LHCN-M2 (cell line): ENCODE results near the gene ZFYVE19. TPM values are rescaled to one million over a fixed set of nuclear protein-coding genes. Genes with fewer than 3 reads are reported as not detected.

Experiments used
- DNase-seq: peaks from one replicate; pipeline ENCODE4 v3.0.0-alpha.2; 2012; ENCODE audit warnings: low read depth
- total RNA-seq: library from RNA; depleted of rRNA; stranded (reverse); fragments of >200 nt; gene quantifications from 2 replicates; pipeline ENCODE4 v1.2.3, GENCODE V29; 2014

Gene ZFYVE19
- total RNA-seq, 1 experiment from 2014 or later: 46.4 TPM

DNA sequence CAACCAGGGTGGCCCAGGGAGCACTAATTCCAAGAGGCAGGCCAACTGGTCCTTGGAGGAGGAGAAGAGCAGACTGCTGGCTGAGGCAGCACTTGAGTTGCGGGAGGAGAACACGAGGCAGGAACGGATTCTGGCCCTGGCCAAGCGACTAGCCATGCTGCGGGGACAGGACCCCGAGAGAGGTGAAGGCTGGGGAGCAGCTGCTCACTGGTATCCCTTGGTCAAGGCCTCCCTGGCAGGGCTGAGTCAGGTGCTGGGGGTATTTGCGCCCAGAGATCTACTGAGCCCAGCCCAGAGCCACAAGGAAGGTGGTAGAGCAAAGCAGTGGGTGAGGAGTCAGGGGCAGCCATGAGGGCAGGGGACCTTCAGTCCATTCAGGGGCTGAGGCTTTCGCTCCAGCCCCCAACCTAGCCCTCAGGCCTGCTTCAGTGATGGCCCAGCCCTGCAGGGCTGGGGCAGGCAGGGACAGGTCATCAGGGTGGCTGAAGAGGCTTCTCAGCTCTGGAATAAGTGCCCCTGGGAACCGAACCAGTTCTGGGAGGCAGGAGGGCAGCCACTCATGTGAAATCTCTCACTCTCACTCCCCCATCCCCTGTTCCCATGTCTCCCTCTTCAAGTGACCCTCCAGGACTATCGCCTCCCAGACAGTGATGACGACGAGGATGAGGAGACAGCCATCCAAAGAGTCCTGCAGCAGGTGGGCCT lies 6.0 kb downstream of the ZFYVE19 start:
- DNase-seq: no peak

DNA sequence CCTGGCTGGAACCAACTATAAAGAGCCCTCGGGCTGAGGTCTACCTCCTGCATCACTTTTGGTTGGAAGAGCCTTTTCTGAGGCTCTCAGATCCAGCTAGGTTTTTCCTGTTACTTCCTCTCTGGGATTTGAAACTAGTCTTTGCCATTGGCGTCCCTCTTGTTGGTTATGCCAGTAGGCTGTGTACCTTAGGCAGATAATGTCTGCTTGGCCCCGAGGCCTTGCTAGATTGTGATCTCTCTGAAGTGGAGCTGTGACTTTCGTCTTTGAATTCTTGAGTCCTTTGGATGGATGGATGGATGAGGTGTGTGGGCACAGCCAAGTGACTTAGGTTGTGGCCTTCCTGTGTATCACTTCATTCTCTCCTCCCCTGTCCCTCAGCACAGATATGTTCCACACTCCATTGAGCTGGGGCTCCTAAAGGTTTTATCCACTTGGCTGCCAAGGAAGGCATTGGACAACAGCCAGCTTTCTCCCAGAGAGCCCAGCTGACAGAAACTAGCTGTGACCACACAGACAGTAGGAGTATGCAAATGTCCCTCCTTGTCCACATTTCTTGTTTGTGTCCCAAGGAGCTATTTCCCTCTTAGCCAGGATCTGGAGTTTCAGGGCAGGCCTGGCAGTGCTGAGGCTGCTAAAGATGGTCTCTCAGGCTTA lies 8.3 kb downstream of the ZFYVE19 start:
- no peak for DNase-seq

DNA sequence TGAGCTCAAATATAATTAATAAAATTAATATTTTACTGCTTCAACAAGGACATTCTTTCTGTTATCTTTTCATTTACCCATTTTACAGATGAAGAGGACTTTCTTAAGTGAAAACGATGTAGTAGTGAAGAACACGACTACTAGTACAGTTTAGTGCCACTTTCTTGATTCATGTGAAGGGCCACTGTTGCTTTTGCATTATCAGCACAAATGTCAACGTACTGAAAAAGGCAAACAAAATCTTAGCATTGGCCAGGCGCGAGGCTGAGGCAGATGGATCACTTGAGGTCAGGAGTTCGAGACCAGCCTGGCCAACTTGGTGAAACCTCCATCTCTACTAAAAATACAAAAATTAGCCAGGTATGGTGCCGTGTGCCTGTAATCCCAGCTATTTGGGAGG lies 12.2 kb downstream of the ZFYVE19 start:
- no peak for DNase-seq

DNA sequence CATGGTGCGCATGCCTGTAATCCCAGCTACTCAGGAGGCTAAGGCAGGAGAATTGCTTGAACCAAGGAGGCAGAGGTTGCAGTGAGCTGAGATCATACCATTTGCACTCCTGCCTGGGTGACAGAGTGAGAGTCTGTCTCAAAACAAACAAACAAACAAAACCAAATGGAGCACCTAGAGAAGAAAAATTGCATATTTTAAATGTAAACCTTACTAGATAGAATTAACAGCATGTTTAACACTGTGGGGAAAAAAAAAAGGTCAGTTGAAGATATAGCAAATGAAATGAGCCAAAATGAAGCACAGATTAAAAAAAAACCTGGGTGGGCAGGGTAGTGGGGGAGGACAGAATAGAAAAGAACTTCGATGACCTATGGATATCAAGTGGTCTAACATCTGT lies 14.3 kb downstream of the ZFYVE19 start:
- no peak for DNase-seq

DNA sequence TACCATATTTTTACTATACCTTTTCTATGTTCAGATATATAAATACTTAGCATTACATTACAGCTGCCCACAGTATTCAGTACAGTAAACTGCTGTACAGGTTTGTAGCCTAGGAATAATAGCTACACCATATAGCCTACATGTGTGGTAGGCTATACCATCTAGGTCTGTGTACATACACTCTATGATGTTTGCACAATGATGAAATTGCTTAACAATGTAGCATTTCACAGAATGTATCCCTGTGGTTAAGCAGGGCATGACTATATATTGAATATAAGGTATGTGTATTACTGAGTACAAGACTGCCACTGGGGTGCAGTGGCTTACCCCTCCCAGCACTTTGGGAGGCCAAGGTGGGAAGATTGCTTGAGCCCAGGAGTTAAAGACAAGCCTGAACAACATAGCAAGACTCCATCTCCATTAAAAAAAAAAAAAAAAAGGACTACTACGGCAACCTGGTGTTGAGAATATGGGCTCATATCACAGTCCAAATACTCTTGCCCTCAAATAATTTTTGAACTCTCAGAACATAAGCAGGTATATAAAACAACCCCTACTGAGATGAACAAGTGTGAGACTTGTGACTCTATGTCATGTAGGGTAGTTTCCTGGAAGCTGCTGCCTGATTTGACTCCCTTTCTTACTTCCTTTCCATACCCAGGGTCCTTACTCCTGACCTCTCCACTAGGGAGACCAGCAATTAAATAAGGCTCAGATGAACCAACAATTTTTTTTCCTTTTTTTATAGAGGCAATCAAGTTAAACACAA lies 16.9 kb downstream of the ZFYVE19 start:
- DNase-seq: no peak

DNA sequence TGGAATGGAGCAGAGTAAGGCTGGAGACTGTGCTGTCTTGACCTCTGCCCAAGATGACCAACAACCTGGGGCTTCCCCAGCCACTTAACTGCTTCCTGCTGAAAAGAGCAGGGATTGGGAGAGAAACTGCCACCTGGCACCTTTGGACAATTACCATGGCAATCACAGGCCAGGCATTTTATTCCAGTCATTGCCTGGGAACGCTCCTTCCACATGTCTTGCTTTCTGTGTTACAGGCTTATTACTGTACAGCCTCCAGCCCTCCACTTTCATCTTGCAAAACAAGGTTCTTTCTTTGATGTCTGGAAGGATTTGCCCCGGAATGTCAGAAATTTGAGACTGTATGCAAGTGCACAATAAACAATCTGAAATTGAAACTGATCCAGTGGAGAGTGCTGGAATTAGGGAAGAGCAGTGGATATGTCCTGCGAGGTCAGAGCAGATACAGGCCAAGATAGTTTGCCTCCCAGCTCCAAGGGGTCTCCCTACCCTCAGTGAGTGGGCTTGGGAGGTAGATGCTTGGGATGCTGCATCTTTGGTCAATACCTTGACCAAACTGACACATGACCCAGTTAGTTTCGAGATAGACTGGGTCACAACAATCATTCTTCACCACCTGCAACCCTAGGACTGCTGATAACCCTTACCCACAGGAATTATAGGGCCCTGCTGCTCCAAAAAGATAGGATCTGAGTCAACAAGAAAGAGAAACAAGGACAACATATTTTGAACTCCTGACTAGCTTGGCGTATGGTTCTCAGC lies 19.0 kb downstream of the ZFYVE19 start:
- DNase-seq: peak; percentile 20

DNA sequence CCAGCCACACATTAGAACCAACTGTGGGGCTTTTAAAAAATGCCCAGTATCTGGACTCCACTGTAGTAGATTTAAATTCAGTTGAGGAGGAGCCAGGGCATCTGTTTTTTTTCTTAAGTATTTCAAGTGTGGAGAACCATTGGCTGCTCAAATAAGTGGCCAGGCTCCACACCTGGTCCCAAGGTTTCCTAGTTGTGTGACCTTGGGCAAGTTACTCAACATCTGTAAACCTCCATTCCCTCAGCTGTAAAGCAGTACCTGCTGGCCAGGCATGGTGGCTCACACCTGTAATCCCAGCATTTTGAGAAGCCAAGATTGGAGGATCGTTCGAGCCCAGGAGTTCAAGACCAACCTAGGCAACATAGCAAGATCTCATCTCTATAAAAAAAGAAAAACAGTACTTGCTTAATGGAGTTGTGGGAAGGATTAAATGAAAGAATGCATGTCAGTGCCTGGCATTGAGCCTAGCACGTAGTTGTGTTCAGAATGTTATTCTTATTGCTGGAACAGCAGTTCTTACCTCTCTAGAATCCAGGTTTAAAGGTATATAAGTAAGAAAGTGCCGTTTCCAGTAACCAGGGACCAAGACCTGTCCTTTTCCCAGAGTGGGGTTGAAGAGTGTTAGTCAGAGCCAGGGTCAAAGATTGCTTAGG lies 19.7 kb downstream of the ZFYVE19 start:
- no peak for DNase-seq

DNA sequence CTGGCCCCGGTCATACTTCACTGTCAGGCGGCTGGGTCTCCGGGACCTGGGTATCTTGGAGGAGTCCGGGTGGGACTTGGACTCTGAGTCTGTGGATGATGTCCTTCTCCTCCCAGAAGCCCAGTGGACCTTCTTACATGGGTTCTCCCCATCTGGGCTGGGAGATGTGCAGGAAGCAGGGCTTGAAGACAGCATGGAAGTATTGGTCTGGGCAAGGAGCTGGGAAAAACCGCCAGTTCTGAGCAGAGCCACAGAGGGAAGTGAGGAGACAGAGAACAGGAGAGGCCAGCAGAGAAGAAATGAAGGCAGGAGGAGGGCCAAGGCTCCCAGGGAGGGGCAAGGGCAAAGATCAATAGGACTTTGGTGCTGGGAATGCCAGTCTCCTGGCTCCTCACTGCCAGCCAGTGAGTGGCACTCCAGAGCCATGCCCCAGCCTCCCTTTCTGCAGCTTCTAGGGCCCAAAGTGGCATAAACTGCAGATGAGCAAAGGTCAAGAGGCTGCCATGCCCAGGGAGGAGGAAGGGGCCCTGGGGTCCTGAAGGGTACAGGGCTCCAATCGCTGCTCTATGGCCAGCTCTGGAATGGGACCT lies 21.7 kb downstream of the ZFYVE19 start, which contains the start of gene PPP1R14D:
Gene PPP1R14D, minus strand, starts transcription at position 262 of the 590 bp plus-strand sequence. Its CDS starts 67 bp downstream, at position 195.
- DNase-seq: no peak

DNA sequence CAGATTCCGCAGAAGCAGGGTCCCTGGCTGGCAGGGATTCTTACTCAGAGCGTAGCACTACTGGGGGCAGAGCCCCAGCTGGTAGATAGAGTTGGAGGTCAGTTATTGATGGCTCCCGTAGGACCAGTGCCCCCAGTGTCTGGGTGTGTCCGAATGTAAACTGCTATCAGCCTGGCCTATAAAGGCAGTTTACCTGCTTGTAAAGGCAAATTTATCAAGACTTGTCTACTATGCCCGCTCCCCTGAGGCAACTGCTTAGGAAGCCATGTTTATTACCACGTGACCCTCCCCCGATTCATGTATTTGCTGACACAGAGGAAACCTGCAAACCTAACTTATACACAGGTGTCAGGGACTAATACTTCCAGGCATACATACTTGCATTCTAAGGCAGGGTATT lies 22.2 kb downstream of the ZFYVE19 start:
- no peak for DNase-seq

DNA sequence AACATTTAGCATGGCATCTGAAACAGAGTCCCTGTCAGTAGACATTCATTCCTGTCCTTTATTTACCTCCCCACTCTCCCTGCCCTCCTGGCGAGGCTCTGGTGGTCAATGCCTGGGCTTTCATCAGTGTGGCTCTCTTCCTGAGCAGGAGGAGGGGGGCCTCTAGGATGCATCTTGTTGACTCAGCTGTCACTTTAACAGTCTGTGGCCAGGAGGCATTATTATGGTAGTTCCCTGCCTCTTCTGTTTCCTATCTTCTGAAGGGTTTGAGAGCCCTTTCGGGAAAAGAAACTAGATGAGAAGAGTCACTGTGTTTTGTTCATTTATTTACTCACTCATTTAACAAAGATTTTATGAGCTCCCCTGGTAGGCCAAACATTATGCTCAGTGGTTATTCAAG lies 24.0 kb downstream of the ZFYVE19 start:
- DNase-seq: peak; percentile 76

DNA sequence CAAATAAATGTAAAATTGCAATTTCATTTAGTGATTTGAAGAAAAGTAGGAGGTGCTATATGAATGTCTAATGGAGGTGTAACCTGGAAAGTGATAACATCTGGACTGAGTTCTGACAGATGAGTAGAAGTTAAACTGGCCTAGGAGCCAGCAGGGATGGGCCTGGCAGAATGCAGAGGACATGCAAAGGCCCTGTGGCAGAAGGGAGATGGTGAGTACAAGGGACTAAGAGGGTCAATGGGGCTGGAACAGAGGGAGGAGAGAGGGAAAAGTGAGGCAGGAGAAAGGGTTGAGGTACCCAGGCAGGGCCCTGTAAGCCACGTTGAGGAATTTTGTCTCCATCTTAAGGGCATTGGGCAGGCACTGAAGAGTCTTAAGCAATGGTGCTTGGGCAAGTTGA lies 25.0 kb downstream of the ZFYVE19 start:
- no peak for DNase-seq

DNA sequence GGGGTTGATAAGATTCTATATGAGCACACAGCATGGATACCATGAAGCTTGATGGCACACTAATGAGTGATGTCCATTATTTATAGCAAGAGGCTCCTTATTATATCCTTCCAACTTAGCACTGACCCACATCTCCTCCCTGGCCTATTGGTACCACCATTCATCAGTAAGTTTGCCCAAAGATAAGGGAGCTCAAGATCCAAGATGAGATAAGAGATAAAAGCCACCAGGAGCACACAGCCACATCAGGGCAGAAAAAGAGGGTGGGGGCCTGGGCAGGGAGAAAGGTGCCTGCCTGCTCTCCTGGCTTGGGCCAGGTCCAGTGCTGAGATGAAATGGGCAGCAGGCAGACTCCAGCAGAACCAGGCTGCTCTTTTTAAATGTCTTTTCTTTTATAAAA lies 26.0 kb downstream of the ZFYVE19 start:
- DNase-seq: no peak

DNA sequence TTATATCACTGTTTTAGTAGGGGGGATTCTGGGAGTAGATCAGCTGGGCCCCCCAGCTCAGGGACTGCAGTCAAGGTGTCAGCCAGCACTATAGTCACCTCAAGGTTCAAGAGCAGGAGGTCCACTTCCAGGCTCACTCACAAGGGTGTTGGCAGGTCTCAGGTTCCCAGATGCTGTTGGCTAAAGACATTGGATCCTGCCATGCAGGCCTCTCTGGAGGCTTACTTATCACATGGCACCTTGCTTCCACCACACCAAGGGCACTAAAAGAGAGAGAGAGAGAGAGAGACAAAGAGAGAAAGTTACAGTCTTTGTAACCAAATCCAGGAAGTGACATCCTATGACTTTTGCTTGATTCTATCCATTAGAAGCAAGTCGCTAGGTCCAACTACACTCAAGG lies 29.1 kb downstream of the ZFYVE19 start:
- DNase-seq: no peak

DNA sequence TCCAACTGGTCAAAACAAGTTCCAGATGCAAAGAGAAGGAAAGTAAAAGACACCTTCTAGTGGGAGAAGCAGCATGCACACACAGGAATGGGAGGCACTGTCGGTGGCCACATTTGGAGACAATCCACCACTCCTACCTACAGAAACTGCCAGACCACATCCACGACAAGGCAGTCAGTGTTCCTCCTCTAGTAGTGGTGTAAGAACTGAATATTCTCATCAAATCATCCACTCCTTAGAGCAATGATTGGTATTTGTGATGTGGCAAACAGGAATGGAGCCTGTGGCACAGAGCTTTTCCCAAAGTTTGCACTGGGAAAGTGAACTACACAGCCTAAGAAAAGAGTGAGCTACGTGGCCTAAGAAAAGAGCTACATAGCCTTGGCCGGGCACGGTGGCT lies 31.9 kb downstream of the ZFYVE19 start:
- no peak for DNase-seq

DNA sequence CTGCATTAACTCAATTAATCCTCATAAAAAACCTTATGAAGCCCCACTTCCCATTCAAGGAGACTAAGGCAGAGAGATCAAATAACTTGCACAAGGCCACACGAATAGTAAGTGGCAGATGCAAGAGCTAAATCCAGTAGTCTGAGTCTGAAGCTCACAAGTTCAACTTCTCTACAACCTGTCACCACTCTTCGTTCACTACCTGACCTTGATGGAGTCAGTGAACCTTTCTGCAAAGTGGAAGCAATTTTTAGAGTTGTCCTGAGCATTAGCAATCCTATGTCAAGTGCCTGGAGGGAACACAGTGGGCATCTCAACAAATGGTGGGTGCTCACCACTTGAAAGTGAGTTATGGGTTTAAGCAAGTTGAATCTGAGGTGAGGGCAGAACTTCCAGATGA lies 34.9 kb downstream of the ZFYVE19 start:
- no peak for DNase-seq

DNA sequence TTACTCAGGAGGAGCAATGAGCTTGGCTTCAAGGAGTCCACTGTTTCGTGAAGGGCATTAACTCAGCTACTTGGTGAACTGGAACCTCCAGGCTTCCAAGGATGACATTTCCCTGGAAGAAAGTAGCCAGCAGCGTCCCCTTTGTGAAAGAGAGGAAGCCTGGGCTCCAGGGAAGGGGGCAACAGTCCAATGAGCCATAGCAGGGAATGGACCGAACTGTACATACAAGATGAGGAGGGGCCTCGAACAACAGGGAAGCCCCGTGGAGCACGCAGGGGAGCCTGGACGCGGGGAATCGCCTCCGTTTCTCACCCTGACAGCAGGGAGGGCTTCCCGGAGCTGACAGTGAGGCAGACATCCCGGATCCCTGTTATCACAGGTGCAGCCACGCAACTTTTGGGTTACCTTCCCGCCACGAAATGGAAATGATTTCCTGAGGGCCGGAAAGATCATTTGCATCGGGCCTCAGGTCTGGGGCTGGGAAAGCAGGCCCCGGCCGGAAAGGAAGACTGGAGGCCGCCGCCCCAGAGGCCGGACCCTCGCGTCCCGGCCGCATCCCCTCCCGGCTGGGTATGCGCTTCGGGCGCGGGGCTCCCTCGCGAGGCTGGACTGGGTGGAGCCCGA lies 36.5 kb downstream of the ZFYVE19 start:
- DNase-seq: no peak

DNA sequence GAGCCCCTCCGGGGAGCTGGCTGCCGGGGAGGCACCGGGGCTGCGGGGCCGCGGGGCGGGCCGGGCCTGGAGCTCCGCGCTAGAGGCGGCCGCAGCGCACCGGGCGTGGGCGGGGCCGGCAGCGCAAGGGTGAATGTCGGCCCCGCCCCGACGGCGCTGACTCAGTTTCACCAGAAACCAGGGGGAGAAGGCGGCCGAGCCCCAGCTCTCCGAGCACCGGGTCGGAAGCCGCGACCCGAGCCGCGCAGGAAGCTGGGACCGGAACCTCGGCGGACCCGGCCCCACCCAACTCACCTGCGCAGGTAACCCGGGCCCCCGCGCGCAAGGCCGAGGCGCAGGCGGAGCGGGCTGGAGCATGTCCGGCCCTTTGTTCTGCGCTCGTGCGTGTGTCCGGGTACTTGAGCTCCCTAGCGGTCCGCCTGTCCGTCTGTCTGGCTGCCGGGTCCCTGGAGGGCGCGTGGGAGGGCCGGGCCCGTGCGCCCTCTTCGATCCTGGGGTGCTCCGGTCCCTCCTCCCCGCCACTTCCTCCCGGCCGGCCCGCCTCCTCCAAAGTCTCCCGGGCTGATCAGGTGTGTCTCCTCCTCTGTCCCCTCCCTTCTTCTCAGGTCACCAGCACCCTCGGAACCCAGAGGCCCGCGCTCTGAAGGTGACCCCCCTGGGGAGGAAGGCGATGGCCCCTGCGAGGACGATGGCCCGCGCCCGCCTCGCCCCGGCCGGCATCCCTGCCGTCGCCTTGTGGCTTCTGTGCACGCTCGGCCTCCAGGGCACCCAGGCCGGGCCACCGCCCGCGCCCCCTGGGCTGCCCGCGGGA lies 37.2 kb downstream of the ZFYVE19 start, which contains the start of gene SPINT1:
Gene SPINT1, plus strand, starts transcription at position 164 of the 811 bp plus-strand sequence. Its CDS starts 507 bp downstream, at position 671.
- no peak for DNase-seq

DNA sequence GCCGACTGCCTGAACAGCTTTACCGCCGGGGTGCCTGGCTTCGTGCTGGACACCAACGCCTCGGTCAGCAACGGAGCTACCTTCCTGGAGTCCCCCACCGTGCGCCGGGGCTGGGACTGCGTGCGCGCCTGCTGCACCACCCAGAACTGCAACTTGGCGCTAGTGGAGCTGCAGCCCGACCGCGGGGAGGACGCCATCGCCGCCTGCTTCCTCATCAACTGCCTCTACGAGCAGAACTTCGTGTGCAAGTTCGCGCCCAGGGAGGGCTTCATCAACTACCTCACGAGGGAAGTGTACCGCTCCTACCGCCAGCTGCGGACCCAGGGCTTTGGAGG lies 37.8 kb downstream of the ZFYVE19 start:
- DNase-seq: no peak

DNA sequence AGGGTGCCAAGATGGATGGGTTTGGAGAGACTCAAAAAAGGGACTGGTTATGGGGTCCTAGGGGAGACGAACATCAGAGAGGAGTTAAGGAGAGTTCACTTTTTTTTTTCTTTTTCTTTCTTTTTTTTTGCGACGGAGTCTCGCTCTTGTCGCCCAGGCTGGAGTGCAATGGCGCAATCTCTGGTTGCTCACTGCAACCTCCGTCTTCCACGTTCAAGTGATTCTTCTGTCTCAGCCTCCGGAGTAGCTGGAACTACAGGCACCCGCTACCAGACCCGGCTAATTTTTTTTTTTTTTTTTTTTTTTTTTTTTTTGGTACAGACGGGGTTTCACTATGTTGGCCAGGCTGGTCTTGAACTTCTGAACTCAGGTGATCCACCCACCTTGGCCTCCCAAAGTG lies 38.1 kb downstream of the ZFYVE19 start:
- DNase-seq: no peak
